Sigmoid colon (tissue), 4 donors: Measurements from ENCODE around the gene NQO2.

Experiments
- EP300 ChIP-seq, 4 donors: sonication (generic); formaldehyde crosslinking; IDR thresholded peaks; one replicate each; pipeline ENCODE4 v1.6.1; 2017; ENCODE audit warnings: antibody characterized with exemption in 4 of 4
- POLR2A ChIP-seq, 2 donors: fragments of 450-650 bp; IDR thresholded peaks; one replicate each; pipeline ENCODE4 v1.6.1; 2016; ENCODE audit warnings: antibody characterized with exemption in 2 of 2, mild to moderate bottlenecking in 2 of 2, moderate library complexity in 2 of 2
- POLR2AphosphoS5 ChIP-seq, 4 donors: sonication (generic); formaldehyde crosslinking; IDR thresholded peaks; one replicate each; pipeline ENCODE4 v1.6.1; 2017; ENCODE audit warnings: antibody characterized with exemption in 4 of 4
- TF ChIP-seq, protein P1 (sequence below), 4 experiments: fragments of 450-650 bp in 3 of 4; fragments of 200-600 bp in 1 of 4; IDR thresholded peaks; one replicate each; pipeline ENCODE4 v1.5.1; 2016 to 2019; ENCODE audit warnings: antibody characterized with exemption in 4 of 4, mild to moderate bottlenecking in 3 of 4, moderate library complexity in 2 of 4

DNA sequence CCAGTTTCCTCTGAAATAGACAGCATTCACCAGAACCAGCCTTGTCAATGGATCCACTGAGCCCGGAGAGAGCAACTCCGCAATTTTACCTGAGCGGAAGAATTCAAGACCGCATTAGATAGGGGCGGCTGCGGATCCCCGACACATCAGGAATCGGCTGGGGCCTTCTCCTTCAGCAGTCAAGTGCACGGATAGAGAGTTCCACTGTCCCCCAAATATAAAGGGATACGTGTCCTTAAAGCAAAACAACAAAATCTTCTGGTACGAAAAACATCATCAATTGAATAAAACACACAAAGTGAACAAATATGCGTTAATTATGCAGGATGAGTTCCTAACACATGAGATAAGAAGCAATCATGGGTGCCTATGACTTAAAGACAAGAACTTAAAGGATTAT is 46.6 kb upstream of the NQO2 start:
- TF ChIP-seq POLR2AphosphoS5 (IDR thresholded peaks at IDR 0.05) (no peak), POLR2A (IDR thresholded peaks at IDR 0.05) (no peak), EP300 (IDR thresholded peaks at IDR 0.05) (no peak)
- TF ChIP-seq, protein P1, sequence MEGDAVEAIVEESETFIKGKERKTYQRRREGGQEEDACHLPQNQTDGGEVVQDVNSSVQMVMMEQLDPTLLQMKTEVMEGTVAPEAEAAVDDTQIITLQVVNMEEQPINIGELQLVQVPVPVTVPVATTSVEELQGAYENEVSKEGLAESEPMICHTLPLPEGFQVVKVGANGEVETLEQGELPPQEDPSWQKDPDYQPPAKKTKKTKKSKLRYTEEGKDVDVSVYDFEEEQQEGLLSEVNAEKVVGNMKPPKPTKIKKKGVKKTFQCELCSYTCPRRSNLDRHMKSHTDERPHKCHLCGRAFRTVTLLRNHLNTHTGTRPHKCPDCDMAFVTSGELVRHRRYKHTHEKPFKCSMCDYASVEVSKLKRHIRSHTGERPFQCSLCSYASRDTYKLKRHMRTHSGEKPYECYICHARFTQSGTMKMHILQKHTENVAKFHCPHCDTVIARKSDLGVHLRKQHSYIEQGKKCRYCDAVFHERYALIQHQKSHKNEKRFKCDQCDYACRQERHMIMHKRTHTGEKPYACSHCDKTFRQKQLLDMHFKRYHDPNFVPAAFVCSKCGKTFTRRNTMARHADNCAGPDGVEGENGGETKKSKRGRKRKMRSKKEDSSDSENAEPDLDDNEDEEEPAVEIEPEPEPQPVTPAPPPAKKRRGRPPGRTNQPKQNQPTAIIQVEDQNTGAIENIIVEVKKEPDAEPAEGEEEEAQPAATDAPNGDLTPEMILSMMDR (IDR thresholded peaks at IDR 0.05), result no peak
